NCI-H2171 treated with DMSO at 0.1 percent for 48 hours (cell line): ENCODE results near the gene DDX5.

Experiments used
- DNase-seq: peaks from one replicate; lab custom pipeline; 2025; lab: John Stamatoyannopoulos, UW

Gene DDX5

DNA sequence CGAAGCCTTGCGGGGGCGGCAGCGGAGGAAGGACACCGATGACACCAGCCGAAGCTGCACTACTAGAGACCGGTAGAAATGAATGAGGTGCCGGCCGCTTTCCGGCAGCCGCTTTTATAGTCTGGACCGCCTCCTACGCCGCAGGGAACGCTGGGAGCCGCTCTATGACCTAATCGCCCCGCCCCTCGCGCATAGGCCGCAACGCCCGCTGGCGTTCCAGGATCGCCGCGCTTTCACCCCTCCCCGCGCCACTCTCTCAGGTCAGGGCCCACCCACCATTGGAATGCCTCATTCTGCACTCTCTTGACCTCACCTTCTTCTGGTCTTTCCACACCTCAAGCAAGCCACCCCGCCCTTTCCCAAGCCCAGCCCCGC lies at the start of gene DDX5:
TSS of gene DDX5 (minus strand) at position 89 of the 375 bp plus-strand sequence. CDS start 170 bp downstream, outside the sequence.
- peak; percentile 99 for DNase-seq

DNA sequence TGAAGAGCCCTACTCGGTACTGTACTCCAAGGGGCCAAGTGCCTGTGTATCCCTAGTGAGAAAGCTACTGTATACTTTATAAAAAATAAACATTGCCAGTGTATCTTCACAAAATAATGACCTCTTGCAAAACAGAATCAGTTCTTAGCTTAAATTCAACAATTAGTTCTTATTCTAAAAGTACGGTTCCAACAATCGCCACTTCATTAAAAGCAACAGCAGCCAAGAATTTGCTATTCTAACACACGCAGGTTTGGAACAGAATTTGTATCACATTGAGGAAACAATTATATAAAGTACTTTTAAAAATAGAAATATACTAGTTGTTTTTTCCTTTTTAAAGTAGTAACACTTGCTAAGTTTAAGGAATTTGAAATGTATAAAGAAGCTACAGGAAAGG lies 49.2 kb upstream of the DDX5 start:
- DNase-seq, result no peak

DNA sequence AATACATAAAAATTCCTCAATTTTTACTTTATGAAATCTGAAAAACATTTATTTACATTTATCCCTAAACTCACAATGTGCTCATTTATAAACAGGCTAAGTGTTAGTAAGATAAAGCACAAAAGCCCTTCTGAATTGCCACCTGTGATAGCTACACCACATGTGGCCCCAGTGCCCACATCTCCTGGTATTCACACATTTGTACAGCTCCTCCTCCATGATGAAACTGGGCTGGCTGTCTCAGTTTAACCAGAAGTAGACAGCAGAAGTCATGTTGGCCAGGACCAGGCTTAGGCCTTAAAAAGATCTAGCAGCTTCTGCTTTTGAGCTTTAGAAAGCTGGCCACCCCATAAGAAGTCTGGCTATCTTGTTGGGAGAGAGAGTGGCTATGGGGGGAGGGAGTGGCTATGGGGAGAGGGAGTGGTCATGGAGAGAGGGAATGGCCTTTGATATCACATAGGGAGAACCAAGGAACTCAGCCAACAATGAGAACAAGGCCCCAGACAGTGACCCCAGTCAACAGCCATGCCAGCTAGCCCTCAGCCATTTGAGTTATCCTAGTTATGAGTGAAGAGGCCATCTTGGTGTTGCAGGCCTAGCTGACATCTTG lies 48.0 kb upstream of the DDX5 start:
- no peak for DNase-seq

DNA sequence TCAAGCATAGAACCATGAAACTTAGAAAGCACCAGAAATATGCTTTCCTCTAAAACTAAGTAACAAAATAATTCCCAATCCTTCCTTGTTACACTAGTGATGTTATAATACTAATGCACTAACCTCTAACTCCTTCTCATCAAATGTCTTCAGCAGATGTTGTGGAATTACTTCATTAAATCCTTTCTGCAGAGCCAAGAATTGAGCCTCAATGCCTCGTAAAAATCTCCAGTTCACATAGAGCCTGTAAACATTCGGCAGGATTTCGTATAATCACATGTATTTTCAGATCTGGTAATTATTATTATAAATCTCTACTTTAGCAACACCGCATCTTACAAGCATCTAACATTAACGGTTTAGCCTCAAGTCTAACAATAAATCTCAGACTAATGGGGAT lies 45.4 kb upstream of the DDX5 start:
- DNase-seq, result no peak

DNA sequence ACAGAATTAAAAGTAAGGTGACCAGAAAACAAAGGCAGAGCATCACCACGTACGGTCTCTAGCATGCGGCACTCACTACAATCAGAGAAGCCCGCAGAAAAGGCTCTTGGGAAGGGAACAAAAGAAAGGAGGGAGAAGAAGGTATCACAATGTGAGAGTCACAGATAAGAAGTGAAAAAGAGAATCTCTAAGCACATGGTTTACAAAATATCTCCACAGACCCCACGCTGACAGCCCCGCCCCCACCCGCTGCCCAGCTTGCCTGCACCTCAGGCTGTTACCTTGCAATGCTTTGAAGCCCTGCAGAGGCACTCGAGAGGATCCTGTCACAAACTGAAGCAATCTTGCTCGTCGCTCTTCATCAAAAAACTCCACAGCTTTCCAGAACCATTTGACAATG lies 41.2 kb upstream of the DDX5 start:
- no peak for DNase-seq

DNA sequence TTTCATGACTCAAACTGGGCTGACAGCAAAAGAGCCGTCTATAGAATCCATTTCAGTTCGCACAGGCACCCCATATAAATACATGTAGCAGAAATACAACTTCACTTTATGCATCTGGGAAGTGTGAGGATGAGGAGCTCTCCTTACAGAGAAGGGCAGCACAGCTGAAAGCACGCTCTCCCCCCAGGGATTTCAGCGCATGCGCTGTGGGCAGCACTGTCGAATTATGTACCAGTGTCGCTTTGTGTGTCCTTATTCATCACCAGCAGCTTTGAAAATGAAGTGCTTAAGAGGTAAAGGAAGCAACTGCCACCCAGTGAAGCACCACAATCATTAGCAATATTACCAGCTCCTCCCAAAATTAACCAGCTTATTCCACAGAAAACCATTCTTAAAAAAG lies 40.6 kb upstream of the DDX5 start:
- DNase-seq, result no peak

DNA sequence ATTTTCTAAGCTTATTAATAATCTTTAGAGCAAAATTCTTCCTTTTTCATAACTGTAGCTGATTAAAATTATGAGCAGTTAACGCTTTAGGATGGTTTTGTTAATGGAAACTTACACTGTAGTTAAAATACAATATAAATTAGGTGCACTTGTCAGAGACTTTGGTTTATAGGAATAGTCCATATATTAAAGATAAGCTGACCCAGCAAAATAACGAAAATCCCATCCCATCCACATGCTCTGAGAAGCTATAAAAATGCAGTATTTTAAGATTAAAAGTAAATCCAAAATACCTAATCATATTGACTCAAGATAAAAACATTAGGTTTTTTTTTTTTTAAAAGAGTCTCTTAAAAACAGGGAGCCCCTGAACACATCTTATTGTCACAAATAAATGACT lies 38.7 kb upstream of the DDX5 start:
- DNase-seq, result no peak

DNA sequence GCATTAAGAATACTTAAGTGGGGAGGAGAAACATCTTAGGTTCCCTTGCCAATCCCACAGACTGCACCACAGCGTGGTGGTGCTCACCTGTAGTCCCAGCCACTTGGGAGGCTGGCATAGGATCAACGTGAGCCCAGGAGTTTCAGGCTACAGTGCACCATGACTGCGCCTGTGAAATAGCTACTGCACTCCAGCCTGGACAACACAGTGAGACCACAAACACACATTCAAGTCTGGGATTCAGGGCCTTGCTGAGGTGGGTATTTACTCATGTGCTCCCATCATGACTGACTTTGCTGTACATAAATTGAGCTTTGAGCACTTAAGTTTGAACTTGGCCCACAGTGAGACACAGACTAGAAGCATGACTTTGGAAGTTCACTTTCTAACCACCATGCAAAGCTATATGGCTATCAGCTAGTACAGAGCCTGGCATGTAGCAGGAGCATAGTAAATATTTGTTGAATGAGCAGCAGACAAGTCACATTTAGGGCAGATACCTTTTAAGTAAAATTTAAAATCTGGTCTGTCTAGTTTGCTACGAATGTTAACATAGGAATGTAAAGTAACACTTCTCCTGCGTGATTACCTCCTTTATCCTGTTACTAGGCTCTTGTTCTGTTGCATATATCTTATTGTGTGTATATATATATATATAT lies 34.2 kb upstream of the DDX5 start:
- no peak for DNase-seq

DNA sequence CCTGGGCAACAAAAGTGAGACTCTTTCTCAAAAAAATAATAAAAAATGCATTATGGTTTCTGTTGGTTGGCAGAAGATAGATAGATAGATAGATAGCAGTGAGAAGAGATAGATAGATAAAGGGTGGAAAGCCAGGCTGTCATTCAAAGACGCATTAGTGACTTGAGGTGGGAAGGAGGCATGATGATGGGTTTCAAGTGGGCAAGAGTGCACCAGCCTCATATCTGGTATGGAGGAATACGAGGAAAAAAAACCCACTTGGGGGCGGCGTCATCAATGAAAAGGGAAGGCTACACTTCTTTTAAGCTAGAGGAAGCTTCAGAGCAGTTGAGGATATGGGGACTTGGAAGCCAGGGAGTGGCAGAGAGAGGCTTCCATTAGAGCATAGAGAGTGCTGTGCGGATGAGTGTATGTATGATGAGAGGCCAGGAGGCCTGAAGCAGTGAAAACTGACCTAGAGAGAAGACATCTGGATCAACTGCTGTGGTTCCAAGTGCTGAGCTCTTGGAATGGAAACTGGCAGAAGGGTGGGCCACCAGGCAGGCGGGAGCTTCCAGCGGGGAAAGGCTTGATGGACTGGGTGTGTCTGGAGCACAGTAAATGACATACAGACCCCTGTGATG lies 32.5 kb upstream of the DDX5 start:
- DNase-seq, result no peak

DNA sequence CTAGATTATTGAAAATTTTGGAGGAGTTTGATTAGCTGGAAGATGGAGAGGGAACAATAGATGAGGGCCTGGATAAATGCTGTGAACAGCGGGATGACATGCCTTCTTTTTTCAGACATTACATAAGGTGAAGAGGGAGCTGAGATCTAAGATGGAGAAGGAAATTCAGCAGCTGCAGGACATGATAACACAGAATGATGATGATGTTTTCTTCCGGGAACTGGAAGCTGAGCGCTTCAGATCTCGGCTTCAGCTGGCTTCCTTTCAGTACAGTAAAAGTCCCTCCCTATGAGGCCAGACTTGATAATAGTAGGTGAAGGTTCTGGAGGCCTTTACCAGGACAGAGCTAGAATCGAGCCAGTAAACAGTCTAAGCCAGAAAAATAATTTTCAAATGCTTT lies 31.4 kb upstream of the DDX5 start:
- no peak for DNase-seq

DNA sequence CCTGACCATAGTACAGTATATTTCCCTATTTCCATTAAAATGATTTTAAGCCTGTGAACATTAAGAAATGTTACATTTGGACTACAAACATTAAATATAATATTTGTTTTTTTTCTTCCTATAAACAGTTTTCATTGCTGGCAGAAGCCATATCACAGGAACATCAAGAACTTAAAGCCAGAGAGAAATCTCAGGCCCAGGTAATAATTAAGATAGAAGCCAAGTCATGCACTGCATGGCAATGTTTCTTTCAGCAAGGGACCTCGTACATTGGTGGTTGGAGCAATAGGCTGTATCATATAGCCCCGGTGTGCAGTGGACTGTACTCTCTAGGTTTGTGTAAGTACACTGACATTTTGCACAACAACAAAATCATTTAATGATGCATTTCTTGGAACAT lies 30.8 kb upstream of the DDX5 start:
- DNase-seq, result no peak

DNA sequence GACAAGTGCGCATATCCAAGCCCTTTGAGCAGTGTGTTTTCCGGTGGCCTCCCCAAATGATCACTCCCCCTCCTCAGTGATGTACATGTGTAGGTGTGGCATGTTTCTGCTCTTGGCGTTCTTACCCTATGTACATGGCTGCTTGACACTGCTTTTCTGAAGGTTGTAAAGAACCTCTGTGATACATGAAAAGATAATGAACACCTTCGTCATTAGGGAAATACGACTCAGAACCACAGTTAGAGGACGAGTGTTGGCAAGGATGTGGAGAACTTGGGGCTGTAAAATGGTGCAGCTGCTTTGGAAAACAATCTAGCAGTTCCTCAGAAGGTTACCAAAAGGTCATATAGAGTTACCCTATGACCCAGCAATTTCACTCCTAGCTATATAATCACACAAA lies 29.3 kb upstream of the DDX5 start:
- DNase-seq, result no peak

DNA sequence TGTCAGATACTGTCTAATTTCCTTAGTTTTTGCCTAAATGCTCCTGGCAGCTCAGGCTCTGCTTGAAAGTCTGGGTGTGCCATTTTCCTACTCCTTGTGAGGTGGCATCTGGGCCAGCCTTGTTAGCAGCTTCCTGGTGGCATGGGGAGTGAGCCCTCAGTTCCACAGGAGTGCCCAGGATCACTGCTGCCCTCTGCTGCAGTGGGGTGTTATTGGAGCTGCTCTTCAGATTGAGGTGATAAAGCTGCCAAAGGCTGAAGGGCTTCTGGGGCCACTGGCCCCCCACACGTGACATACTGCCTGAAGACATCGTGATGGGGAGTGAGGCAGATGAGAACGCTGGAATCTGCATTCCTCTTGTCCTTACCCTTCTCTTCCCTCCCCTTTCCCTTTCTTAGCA lies 28.1 kb upstream of the DDX5 start:
- DNase-seq, result no peak

DNA sequence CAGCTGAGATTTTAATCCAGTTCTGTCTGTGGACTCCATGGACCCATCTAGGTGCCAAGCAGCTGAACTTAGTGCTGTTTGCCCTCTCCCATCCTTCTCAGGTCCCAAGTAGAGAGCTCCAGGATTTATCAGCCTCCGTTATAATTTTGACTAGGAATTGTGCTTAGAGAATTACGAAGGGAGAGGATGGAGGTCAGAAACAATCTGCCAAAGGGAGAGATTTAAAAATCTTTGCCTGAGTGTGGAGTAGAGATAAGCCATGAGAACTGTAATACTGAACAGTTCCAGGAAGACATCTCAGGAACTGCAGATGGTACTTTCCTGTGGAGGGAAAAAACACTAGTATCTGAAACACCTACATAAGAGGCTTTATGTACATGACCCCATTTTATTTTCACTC lies 27.7 kb upstream of the DDX5 start:
- DNase-seq, result no peak

DNA sequence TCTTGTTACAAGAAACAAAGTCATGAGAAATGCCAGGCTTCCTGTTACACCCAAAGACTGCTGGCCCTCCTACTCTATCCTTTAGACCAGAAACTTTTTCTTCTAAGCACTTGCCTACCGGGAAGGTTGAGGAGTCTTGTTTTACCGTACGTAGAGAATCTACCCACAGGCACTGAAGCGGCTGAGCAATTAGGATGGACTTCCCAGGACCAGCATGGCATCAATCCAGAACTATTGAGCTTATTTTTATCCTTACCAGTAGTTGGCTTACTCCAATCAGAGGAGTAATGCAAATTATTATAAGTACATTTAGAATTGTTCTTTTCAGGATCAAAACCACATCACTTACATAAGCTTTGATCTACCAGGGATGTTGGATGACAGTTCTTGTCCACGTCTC lies 26.3 kb upstream of the DDX5 start:
- no peak for DNase-seq

DNA sequence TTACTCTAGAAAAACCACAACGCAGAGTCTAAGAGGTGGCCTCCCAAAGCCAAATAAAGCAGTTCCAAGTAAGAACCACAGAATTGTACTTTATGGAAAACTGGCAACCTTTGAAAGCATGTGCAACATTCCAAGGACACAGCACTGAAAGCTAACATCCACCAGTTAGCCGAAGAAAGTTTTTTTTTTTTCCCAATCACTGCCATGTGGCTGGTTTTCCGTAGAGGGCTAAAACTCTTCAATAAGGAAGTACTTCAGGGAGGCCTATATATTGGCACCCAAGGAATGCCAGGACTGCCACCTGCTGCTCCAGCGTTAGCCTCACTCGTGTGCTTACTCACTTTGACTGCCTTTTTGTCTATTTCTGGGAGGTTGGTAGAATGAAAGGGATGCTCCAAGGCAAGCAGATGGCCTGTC lies 25.9 kb upstream of the DDX5 start:
- DNase-seq, result no peak

DNA sequence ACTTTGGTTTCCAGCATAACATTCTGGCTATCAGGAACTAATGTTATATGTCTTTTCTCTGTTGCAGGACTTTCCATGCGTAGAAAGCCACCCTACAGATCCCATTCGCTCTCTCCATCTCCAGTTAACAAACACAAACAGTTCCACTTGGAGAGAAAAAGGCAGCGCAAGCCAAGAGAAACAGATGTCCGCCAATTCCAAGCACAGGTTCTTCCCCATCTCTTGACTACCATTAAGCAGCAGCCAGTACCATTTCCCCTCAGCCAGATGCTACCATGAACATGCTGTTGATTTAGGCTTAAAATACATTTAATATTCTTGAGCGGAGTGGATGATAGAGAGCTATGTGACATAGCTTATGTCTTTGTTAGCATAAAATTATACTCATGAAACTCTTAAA lies 23.1 kb upstream of the DDX5 start:
- no peak for DNase-seq

DNA sequence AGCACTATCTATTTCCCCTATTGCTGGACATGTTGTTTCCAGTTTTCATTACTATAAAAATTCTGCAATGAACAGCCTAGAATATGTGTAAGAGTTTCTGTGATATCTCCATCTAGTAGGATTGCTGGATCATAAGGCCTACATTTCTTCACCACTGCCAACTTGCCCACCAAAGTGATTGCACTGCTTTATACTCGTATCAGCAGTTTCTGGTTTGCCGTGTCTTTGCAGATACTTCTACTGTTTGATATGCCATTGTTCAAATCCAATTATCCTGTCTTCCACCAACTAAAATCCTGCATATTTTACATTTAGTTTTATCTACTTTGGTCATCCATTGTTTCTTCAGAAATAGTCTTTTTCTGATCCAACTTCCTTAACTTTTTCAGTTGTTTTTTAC lies 21.8 kb upstream of the DDX5 start:
- DNase-seq, result no peak

DNA sequence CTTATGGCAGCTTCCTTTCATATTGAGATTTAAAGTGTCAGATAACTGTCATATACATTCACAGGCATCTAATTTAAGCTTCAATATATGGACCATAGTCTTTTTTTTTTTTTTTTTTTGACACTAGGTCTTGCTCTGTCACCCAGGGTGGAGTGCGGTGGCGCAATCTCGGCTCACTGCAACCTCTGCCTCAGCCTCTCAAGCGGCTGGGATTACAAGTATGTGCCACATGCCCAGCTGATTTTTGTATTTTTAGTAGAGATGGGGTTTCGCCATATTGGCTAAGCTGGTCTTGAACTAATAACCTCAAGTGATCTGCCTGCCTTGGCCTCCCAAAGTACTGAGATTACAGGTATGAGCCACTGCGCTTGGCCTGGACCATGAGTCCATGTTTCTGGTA lies 14.3 kb upstream of the DDX5 start:
- no peak for DNase-seq

DNA sequence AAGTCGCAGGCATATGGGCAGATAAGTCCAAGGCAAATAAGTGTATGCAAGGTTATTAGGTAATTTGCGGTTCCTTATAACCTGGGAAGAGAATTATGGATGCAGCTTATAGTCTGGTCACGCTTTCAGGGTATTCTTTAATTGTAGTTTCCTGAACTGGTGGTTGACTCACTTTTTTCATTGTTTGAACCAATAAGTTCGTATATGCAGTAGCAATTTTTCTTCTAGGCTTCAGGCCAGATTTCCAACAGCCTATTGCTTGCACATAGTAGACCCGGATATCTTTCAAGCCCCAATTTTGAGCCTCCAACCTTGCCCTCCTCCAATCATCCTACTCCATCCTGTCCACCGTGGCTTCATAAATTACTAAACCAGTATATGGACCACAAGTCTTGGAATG lies 13.5 kb upstream of the DDX5 start:
- DNase-seq, result no peak

DNA sequence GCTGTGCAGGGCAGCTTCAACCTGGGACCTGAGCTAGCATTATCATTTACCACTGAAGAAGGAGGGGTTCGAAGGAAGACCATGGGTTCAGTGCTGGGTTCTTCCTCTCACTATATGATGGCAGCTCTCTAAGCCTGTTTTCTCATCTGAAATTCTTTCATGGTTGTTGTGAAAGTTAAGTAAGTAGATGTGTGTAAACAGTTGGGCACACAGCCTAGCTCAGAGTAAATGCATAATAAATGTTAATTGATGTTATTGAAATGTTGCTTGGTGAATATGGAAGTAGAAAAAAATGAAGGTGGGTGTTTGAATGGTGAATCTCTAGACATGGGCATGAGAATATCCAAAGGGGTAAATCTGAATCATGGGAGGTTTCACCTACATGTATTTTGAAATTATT lies 9.7 kb upstream of the DDX5 start:
- no peak for DNase-seq

DNA sequence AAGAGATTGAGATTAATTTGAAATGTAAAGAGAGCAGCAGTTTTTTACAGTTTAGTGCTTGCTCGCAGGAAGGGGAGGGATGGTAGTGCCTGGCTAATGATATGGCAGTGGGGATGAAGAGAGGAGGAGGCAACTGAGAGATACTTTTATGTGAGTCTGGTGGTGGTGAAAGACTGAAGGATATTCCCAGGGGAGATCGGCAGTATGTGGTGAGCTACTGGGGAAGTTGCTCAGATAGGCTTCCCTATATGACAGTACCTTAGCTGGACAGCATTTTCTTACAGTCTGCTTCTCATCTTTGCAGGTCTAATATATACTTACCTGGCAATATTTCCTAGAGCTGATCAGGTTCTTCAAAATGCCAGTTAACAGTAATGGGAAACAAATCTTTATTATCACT lies 9.3 kb upstream of the DDX5 start:
- no peak for DNase-seq

DNA sequence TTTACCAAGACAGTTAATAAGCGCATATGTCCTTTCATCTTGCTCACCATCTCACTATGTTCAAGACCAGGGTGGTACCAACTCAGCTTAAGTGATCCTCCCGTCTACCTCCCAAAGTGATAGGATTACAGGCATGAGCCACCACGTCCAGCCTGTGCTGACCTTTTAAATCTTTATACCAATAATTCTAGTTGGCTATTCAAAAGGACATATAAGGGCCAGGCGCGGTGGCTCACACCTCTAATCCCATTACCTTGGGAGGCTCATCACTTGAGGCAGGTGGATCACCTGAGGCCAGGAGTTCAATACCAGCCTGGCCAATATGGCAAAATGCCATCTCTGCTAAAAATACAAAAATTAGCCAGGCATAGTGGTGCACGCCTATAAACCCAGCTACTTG lies 3.1 kb upstream of the DDX5 start:
- DNase-seq, result no peak

DNA sequence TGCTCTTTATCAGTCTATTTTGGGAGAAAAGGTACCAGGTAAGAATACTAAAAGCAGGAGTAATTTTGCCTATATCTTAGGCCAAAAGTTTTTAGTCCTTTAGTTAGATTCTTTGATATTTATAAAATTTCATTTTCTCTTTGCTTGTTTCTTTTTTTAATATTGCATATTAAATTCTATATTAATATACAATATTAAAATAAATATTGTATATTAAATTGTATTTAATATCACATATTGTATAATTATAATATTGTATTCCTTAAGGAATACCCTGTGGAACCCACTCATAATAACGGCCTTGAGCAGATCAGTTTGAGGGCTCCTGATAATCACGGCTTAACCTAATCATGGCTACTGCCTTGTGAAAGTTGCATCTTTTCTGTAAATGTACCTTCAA lies 2.6 kb upstream of the DDX5 start:
- DNase-seq, result no peak
